Transverse colon (tissue), 4 donors: Measurements from ENCODE around the gene PCBP3. TPM values are rescaled to one million over a fixed set of nuclear protein-coding genes. Genes with fewer than 3 reads are reported as not detected.
"Not testable (repeated sequence)": the region's sequence is repeated elsewhere in the genome, so short reads cannot be mapped to it uniquely, and the experiment has no call there.

Source experiments
- DNase-seq: peaks from one replicate; pipeline ENCODE4 v3.0.0-alpha.2; 2019
- H3K27ac ChIP-seq, 4 donors: fragments of 200-600 bp; sonication (generic); 2 replicates each; pipeline ENCODE4 v1.5.1; 2016 to 2018; ENCODE audit warnings: inconsistent platforms in 4 of 4
- H3K27me3 ChIP-seq: fragments of 200-600 bp; sonication (generic); 2 replicates; pipeline ENCODE4 v1.5.1; 2017; ENCODE audit warnings: inconsistent platforms
- H3K36me3 ChIP-seq, 4 donors: fragments of 200-600 bp; sonication (generic); 2 replicates each; pipeline ENCODE4 v1.5.1; 2017 to 2019; ENCODE audit warnings: inconsistent platforms in 4 of 4
- H3K4me1 ChIP-seq, 4 donors: fragments of 200-600 bp; sonication (generic); 2 replicates each; pipeline ENCODE4 v1.5.1; 2017 to 2020; ENCODE audit warnings: inconsistent platforms in 4 of 4
- H3K4me3 ChIP-seq, 4 donors: fragments of 200-600 bp; sonication (generic); 1 replicate in 1 of 4; 2 replicates in 3 of 4; pipeline versions ENCODE4 v1.5.1 to v1.6.1; 2017 to 2019; ENCODE audit warnings: inconsistent platforms in 4 of 4
- H3K9me3 ChIP-seq, 2 donors: fragments of 200-600 bp; sonication (generic); 2 replicates each; pipeline ENCODE4 v1.5.1; 2017 to 2019; ENCODE audit warnings: inconsistent platforms in 2 of 2
- EP300 ChIP-seq: sonication (generic); formaldehyde crosslinking; IDR thresholded peaks from one replicate; pipeline ENCODE4 v1.6.1; 2017; ENCODE audit warnings: antibody characterized with exemption, low read depth
- POLR2A ChIP-seq: fragments of 450-650 bp; IDR thresholded peaks from one replicate; pipeline ENCODE4 v1.6.1; 2016; ENCODE audit warnings: antibody characterized with exemption, mild to moderate bottlenecking, moderate library complexity
- POLR2AphosphoS5 ChIP-seq, 3 donors: sonication (generic); formaldehyde crosslinking; IDR thresholded peaks; one replicate each; pipeline ENCODE4 v1.6.1; 2016; ENCODE audit warnings: antibody characterized with exemption in 3 of 3
- WGBS, 2 donors: methylation state at CpG; one replicate each; pipeline ENCODE4 v1.1.5; 2018; ENCODE audit warnings: low coverage in 1 of 2; 5-methylcytosine and 5-hydroxymethylcytosine counted together
- in situ Hi-C, 4 donors: fragments of 200-750 bp; cut with MboI; loops; one replicate each; pipeline versions ENCODE4 v1.15.0 to v1.15.1; 2017; ENCODE audit warnings: low sequenced_read_pairs in 3 of 4, low pct_ligation_motif_present in 1 of 4, low pct_unique_long_range_greater_than_20kb in 1 of 4
- intact Hi-C: fragments of 100-400 bp; cut with DNase I; formaldehyde crosslinking; loops from one replicate; pipeline ENCODE4 v1.15.1; 2023; ENCODE audit warnings: low total_unique reads
- total RNA-seq, 4 donors: library from RNA; depleted of rRNA; stranded (reverse); fragments of >200 nt; gene quantifications; one replicate each; pipeline ENCODE4 v1.1.0, GENCODE V29; 2016
- TF ChIP-seq, protein P1 (sequence below), 5 experiments: fragments of 200-600 bp in 3 of 5; fragments of 450-650 bp in 2 of 5; sonication (generic) in 3 of 5; IDR thresholded peaks; 1 replicate in 2 of 5; 2 replicates in 3 of 5; pipeline ENCODE4 v1.5.1; 2016 to 2017; ENCODE audit warnings: antibody characterized with exemption in 5 of 5, inconsistent platforms in 3 of 5, mild to moderate bottlenecking in 2 of 5, moderate library complexity in 1 of 5

The PCBP3 gene
- total RNA-seq, 4 donors from 2014 or later, result 0.80 to 7.8 (median 5.3) TPM

DNA sequence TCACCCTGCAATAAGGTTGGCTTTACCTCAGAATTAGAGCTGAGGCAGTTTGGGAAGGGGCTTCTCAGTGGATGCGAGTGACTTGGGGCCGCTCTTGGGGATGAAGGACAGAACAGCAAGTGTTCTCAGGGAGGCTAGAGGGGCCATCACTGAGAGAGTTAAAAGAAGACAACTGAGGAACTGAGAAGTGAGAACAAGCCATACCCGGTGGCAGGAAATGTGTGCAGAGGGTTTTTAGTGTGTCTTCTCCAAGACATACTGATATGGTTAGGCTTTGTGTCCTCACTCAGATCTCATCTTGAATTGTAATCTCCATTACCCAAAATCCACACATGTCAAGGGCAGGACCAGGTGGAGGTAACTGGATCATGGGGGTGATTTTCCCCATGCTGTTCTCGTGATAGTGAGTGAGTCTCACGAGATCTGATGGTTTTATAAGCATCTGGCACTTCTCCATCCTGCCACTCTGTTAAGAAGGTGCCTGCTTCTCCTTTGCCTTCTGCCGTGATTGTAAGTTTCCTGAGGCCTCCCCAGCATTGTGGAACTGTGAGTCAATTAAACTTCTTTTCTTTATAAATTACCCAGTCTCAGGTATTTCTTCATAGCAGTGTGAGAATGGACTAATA is 75.8 kb downstream of the PCBP3 start:
- no peaks in the 10 kb centered on the region for H3K9me3 ChIP-seq
- TF ChIP-seq POLR2A, result no peak
- TF ChIP-seq EP300, result no peak
- TF ChIP-seq, protein P1, sequence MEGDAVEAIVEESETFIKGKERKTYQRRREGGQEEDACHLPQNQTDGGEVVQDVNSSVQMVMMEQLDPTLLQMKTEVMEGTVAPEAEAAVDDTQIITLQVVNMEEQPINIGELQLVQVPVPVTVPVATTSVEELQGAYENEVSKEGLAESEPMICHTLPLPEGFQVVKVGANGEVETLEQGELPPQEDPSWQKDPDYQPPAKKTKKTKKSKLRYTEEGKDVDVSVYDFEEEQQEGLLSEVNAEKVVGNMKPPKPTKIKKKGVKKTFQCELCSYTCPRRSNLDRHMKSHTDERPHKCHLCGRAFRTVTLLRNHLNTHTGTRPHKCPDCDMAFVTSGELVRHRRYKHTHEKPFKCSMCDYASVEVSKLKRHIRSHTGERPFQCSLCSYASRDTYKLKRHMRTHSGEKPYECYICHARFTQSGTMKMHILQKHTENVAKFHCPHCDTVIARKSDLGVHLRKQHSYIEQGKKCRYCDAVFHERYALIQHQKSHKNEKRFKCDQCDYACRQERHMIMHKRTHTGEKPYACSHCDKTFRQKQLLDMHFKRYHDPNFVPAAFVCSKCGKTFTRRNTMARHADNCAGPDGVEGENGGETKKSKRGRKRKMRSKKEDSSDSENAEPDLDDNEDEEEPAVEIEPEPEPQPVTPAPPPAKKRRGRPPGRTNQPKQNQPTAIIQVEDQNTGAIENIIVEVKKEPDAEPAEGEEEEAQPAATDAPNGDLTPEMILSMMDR (IDR thresholded peaks at IDR 0.05), result no peak
- TF ChIP-seq POLR2AphosphoS5 (IDR thresholded peaks at IDR 0.05), result no peak
- DNase-seq, result no peak
- H3K27me3 ChIP-seq, result no peaks in the 10 kb centered on the region
- intact Hi-C loops (no loop called here), in situ Hi-C loops (no loop called here)
- H3K36me3 ChIP-seq, result no peaks in the 10 kb centered on the region
- no peak overlapping the region for H3K27ac ChIP-seq
- no peak overlapping the region for H3K4me3 ChIP-seq
- WGBS, 2 donors, result 73 to 82% methylated on average over 5 to 6 of the region's 6 CpGs
- H3K4me1 ChIP-seq, result no peaks in the 10 kb centered on the region

DNA sequence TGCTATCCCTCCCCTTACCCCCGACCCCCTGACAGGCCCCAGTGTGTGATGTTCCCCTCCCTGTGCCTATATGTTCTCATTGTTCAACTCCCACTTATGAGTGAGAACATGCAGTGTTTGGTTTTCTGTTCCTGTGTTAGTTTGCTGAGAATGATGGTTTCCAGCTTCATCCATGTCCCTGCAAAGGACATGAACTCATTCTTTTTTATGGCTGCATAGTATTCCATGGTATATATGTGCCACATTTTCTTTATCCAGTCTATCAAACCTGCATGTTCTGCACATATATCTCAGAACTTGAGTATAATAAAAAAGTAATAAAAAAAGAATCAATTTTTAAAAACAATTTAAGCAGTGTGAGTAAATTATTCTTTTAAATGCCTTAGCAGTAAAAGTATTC is 76.7 kb downstream of the PCBP3 start:
- 22% methylated on average over 1 of the region's 1 CpG; no CpG with 5 or more reads in 1 of the 2 donors for WGBS, 2 donors
- H3K9me3 ChIP-seq, intact Hi-C loops, H3K4me1 ChIP-seq, H3K4me3 ChIP-seq, in situ Hi-C loops, H3K27ac ChIP-seq, H3K27me3 ChIP-seq, H3K36me3 ChIP-seq, DNase-seq: not testable (repeated sequence)

- H3K27ac ChIP-seq, result no peak overlapping the region
- intact Hi-C loops (no loop called here), in situ Hi-C loops (no loop called here)
- DNase-seq, result no peak
- H3K9me3 ChIP-seq, result no peaks in the 10 kb centered on the region
- 62 to 79% methylated on average over 6 of the region's 6 CpGs for WGBS, 2 donors
- TF ChIP-seq, protein P1 (IDR thresholded peaks at IDR 0.05), result no peak
- TF ChIP-seq EP300 (no peak), POLR2A (no peak), POLR2AphosphoS5 (IDR thresholded peaks at IDR 0.05) (no peak)
- no peaks in the 10 kb centered on the region for H3K4me1 ChIP-seq
- no peak overlapping the region for H3K4me3 ChIP-seq
- H3K27me3 ChIP-seq, result no peaks in the 10 kb centered on the region
- no peaks in the 10 kb centered on the region for H3K36me3 ChIP-seq
Observed at GRCh38 chr21:45721671-45722070, 78.1 kb downstream of the PCBP3 start.

DNA sequence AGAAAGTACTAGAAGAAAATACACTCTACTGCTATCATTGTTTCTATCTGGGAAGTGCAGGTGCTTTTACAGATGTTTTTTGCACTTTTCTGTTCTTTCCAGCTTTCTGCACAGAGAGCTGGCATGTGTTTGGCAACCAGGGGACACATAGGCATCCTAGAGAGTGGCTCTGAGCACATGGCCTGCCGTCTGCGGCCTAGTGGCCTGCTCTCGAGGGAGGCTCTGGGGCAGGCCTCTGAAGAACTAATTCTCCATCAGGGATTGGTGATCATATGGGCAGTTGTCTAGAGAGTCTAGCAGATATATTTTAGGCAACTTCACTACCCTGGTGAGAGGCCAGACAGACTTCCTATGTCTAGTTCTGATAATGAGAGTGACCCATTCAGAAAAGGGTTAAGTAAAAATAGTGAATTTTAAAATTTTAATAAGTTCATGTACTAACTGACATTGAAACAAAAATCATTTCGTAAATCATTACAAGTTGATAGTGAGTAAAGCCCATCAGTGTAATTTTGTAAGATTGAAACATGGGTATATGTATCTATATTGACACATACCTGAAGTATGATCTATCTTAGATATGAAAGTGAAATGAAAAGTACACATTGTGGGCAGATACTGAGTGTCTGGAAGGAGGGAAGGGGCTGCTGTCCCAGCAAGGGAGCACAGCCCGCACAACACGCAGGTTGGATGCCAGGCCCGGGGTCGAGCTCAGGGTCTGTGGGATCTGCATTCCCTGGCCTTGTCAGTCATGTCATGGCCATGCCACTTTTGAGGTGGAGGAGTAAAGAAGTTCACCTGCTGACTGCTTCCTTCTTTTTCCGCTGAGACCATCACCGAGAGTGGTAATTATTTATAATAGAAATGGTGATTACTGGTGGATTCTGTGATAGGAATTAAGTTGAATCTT is 79.8 kb downstream of the PCBP3 start:
- no peak for DNase-seq
- H3K27ac ChIP-seq, result no peak overlapping the region
- H3K9me3 ChIP-seq, result no peaks in the 10 kb centered on the region
- WGBS, 2 donors, result 89 to 100% methylated on average over 1 to 10 of the region's 10 CpGs
- no peaks in the 10 kb centered on the region for H3K27me3 ChIP-seq
- in situ Hi-C loops (no loop called here), intact Hi-C loops (no loop called here)
- TF ChIP-seq, protein P1 (IDR thresholded peaks at IDR 0.05), result no peak
- TF ChIP-seq POLR2AphosphoS5 (IDR thresholded peaks at IDR 0.05), result no peak
- no peak for TF ChIP-seq EP300
- TF ChIP-seq POLR2A, result no peak
- no peaks in the 10 kb centered on the region for H3K4me1 ChIP-seq
- H3K36me3 ChIP-seq, result no peaks in the 10 kb centered on the region
- no peak overlapping the region for H3K4me3 ChIP-seq
